ENCODE results near the gene TIGAR.

DNA sequence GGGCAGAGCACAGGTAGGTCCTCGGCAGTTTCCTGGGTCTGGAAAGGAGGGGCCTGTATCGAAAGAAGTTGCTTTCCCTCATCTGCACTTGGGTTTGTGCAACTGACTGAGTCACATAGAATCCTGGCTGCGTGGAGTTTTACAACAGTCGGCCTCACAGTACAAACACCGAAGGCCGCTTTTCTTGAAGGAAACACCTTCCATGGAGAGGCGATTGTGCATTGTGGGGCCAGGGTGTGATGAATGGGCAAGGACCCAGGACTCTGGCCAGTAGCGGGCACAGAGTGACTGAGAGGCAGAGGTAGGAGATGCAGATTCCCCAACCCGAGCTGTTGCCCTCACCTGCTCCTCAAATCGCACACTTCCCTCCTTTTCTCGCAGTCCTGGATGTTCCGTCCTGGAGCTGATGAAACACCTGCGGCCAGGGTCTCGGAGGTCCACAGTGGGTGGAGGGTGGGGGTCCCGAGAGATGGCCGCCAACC lies 39.8 kb upstream of the TIGAR start:
- TF ChIP-seq, protein P1, sequence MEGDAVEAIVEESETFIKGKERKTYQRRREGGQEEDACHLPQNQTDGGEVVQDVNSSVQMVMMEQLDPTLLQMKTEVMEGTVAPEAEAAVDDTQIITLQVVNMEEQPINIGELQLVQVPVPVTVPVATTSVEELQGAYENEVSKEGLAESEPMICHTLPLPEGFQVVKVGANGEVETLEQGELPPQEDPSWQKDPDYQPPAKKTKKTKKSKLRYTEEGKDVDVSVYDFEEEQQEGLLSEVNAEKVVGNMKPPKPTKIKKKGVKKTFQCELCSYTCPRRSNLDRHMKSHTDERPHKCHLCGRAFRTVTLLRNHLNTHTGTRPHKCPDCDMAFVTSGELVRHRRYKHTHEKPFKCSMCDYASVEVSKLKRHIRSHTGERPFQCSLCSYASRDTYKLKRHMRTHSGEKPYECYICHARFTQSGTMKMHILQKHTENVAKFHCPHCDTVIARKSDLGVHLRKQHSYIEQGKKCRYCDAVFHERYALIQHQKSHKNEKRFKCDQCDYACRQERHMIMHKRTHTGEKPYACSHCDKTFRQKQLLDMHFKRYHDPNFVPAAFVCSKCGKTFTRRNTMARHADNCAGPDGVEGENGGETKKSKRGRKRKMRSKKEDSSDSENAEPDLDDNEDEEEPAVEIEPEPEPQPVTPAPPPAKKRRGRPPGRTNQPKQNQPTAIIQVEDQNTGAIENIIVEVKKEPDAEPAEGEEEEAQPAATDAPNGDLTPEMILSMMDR (conservative IDR thresholded peaks at IDR 0.05; ENCODE audit: low read length) = no peak
- no peak for TF ChIP-seq EZH2phosphoT487 (IDR thresholded peaks at IDR 0.05; ENCODE audit: borderline replicate concordance)
